COLO668 (cell line): ENCODE data around the gene GRB14.
A peak's percentile ranks its signal among the peaks of the same experiment; 100 is the strongest.
"Not testable (repeated sequence)": the region's sequence is repeated elsewhere in the genome, so short reads cannot be mapped to it uniquely, and the experiment has no call there.

Experiments used
- DNase-seq: peaks from one replicate; lab custom pipeline; 2025; ENCODE audit not compliant: unreplicated experiment; lab: John Stamatoyannopoulos, UW

Gene GRB14

DNA sequence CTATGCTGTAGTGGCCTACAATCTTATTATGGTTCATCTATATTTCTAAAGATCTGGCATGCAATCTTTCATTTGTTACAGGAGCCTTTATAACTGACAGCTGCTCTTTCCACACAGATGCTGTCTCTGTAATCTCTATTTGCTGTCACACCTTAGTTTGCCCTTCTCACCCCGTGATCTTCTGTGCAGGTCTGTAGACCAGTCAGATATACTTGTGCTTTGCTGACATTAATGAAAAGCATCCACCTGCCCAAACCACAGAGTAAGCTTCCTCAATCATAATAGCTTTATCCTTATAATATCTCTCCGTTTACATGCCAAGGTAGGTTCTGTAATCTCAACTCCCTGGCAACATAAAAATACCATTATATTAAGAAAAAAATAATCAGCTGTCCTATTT, 122.4 kb downstream of the GRB14 start:
- DNase-seq: peak; percentile 49

DNA sequence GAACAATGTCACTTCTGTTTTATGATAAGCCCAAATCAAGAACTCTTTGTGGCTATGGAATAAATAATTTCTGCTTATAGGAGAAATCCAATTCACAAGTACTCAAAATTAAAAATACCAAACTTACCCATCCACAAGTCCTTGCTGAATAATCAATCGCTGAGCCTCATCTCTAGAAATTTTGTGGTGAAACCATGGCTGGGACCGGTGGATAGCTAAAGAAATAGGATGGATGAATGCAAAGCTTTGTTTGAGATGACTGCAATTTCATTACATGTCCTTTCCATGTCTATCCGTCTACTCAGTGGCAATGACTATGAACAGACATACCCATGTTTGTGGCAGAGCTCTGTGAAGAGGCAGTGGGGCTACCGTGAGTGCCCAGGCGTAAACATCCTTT, 124.4 kb downstream of the GRB14 start:
- no peak for DNase-seq

DNA sequence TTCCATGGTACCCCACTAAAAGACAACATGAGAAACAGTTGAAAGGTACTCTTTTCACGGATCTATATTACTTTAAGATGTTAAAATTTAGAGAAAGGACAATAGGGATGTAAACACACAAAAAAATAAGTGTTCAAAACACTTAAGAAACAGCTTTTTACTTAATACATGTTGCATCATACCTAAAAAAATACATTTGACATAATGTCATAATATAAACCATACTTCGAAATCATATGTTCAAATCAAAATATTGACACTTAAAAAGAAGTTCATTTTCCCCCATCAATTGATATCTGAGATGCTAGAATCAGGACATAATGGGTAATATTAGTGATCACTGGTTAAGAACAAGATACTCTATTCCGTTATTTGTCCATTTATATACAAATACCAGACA, 124.9 kb downstream of the GRB14 start:
- no peak for DNase-seq

DNA sequence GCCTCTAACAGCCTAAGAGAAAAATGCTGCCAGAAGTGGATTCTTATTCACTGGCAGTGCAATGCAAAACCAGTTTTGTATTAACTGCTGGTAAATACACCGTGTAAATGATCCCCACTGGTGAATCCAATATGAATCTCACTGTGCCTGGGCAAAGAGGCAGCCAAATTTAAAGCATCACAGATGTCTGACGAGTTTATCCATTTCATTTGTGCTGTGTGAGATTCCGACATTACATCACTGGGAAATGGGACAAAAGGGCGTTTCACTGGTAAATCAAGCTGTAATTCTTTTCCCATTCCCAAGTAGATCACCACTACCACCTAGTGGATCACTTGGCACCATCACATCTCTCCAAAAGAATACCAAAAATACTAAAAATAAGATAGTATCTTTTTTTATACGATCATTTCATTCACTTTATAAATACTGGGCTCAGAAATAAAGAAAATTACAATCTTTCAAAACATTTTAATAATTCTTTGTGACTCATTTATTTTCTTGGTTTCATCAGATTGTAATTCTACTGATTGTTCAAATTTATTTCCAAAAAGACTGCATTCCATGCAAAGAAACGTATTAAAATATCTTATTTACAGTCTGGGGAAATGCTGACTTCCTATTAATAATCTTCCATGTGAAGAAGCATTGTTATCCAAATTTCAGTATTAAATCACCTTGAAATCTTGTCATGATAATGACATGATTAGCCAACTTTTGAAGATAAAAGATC, 125.6 kb downstream of the GRB14 start:
- DNase-seq: no peak

DNA sequence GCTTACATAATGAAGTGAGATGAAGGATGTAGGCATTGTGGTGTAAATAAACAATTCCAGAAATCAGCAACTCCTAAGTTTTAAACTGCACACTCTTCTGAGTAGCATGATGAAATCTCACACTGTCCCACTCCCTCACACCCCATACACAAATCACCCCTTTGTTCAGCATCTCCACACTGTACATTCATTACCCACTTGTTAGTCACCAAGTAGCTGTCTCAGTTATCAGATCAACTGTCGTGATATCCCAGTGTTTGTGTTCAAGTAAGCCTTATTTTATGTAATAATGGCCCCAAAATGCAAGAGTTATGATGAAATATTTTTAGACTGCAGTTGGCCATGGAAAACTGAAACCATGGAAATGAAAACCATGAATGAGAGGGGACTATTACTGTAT, 135.7 kb downstream of the GRB14 start:
- no peak for DNase-seq

DNA sequence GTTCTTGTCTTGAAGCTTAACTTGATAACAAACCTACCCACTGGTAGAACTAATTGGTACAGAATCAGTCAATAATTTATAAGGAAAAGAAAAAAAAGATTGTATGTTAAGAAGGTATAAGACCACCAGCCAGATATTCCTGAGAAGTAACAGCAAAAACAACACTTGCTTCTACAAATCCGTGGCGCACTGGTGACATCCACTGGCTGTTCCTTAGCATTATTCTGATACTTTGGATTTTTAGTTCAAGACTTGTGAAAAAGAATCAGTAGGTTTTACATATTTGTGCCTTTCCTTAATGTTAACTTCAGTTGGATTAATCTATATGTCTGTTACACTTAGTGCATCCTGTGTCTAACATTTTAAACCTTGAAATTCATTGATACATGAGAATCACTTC, 141.8 kb downstream of the GRB14 start:
- DNase-seq: peak; percentile 27

DNA sequence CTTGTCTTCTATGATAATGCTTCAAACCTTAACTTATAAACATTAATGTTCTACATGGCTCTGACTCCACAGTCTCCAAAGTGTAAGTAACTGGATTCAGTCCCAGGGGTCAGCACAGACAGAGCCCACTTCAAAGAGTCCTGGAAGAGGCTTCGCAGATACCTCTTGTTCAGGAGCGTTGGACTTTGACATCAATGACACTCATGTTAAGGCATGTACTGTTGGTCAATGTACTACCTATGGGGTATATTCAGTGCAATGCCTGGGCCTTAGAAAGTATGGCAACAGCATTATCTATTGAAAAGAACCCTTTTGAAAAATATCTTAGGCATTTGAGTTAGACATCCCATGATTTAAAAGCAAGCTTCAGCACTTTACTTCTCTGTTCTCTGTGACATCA, 143.1 kb downstream of the GRB14 start:
- no peak for DNase-seq

DNA sequence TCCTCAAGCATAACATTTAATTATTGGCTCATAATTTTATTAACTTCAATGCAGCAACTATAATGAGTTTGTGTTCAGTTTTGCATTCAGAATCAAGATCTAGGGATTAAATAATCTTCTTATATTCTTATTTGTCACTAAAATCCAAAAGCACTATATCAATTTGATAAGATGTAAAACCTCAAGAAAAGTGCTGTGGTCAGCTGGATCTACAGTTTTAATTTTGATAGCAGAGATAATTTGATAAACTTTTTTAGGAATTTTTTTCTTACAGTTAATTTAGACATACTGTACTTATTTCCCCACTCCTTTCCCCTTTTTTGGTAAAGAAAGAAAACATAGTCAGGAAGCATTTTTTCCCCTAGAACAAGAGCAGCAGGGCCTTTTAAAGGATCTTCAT, 146.4 kb downstream of the GRB14 start:
- no peak for DNase-seq

DNA sequence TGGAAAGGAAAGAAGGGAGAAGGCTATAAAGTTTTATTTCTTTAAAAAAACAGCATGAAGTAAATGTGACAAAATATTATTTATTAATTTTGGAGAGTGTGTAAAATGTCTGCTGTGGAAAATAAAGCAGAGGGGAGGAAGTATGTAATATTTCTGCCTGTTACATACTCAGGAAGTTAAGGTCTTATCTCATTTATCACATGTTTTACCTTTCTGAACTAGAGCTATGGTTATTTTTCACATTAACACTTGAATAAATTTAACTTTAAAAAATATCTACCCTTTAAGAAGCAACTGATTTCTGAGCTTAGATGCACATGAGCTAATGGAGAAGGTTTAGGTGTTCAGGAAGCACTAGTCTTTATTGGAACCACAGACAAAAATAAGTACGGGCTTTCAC, 148.3 kb downstream of the GRB14 start:
- no peak for DNase-seq

DNA sequence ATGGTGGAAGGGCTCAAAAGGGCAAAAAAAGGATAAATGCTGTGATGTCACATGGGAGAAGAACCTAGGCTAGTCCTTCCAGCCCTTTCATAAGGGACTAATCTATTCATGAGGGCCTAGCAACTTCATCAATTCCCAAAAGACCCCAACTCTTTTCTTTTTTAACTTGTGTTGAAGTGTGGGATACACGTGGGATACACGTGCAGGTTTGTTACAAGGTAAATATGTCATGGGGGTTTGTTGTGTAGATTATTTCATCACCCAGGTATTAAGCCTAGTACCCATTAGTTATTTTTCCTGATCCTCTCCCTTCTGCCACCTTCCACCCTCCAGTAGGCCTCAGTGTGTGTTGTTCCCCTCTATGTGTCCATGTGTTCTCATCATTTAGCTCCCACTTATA, 156.2 kb downstream of the GRB14 start:
- DNase-seq: not testable (repeated sequence)

DNA sequence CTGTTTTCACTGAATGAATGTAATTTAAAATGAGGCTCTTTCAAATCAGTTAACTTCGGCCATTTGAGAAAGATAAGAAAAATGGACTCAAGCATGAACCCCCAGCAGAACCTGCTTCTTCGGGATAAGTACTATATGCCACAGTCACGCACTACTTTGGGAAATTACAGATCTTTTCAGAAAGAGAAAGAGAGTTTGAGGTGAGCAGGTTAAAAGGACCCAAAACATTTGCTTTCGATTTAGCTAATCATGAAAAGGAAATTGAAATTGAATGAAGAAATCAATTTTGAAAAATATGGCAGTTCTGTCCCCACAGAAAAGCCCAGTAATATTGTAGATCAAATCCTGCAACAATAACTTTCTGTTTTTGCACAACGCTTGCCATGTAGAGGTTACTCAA, 156.9 kb downstream of the GRB14 start:
- DNase-seq: no peak

DNA sequence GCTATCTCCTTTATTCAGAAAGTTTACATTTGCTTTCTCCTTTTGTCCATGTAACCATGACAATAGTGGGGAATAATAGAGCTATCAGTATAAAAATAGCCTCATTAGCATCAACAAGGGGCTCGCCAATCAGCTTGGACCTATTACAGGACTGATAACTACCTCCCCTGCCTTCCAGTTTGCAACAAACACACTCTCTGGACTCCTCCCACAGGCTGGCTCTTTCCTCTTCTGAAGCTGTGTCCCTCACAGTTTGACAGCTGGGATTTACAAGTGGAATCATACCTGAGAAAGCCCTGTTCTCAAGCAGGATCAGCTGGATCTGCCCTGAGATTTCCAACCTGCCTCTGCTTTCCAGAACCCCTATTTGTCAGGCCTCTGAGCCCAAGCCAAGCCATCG, 162.5 kb downstream of the GRB14 start:
- DNase-seq: no peak

DNA sequence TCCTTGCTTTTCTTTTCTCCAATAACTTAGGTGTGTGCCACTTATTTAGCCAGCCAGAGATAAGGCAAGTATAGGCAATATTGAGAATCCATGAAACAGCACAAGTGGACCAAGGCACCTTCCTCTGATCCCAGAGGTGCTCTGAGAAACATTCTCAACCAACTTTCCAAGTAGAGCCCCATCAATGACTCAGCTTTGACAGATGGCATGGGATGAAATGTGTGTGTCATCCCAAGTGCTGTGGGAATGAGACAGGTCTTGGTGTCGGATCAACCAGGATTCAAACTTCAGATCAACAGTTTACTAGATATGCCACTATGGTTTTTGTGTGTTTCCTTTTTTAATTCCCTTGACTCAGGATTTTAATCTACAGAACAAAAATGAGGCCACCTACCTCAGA, 164.0 kb downstream of the GRB14 start:
- DNase-seq: no peak

DNA sequence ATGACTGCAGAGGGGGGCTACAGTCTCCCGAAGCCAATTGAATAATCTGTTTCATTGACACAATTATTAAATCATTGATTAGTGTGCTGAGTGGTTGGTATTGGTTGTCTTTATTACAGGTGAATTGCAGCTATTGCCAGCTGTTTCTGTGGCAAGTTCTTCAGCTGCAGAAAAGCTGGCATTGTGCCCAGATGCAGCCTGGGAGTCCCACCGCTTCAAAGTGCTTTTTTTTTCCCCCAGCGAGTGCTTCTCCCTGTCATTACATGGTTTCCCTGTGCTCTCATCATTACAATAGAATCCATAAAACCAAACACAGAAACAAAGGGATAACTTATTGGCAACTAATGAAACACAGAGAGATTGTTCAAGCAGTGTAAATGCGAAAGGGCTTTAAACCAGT, 164.7 kb downstream of the GRB14 start:
- peak; percentile 88 for DNase-seq

DNA sequence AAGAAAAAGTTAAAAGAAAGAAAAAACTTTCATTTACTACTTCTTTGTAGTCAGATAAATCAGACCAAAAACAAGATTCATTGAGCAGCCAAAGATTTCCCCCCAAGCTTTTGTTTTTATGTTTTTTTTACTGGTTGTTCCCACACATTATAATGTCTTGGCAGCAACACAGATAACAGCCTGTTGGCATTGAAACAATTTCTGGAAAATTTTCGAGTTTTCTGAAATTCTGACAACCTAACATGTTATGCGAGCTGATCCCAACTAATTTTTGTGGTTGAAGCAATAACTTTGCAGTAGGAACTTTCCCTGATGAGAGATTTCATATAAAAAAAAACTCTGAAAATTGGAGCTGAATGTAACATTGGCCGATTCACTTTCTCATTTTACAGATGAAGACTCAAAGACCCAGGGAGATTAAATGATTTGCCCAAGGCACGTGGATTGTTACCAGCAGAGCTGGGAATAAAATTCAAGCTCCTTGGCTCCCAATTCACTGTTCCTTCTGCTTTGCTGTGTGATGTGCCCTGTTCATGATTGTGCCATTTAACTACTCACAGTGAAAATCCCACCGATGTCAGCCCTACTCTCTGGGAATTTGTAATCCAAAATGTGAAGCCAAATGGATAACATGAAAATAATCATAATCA, 167.5 kb downstream of the GRB14 start:
- DNase-seq: no peak

DNA sequence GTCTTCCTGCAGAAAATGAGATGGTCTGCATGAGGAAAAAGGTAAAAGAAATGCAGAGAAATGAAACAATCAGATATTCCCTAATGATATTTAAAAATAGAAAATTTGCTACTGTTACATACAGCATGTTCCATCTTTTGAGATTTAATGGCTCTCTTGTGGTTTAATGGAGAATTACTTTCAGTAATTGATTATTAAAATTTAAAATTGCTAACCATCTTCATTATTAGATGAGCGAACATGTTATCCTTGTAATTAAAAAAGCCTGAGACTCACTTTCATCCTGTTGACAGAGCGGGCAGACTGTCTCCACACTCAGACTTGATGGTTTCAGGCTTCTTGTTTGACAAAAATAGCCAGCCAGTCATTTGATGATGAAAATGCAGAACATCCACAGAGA, 171.0 kb downstream of the GRB14 start:
- DNase-seq: no peak

DNA sequence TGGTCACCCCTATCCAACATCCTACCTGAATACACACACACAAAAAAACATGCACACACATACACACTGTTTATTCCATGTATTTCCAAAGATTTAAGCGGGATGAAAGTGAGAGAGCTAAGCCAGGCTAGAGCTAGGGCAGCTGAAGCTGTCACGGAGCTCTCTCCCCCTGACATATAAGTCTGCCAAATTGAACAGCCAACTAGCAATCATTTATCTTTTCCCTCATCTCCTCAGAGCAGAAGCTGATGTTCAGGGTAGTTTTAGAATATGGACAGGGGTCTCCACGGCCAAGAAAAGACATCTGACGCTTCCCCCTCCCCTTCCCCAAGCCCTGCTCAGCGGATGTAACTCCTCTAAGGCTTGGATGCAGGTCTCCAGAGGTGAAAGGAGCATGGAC, 171.6 kb downstream of the GRB14 start:
- no peak for DNase-seq

DNA sequence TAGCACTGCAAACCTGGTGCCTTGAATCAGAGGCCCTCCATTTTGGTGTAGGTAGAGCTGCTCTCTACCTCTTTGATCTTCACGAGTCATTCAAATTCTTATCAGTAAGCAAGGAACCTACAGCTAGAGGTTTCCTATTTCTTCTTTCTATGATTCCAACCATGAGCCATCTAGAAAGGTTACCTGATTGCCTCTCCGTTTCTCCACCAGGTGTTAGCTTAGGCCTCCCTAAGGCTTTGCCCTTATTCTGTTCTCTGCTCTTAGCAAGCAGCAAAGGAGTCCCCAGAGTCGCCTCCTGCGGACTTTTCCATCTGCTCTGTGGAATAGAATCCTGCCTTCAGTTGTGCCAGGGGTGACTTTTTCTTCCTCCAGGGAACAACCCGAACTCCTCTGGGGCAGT, 173.6 kb downstream of the GRB14 start:
- no peak for DNase-seq
